ENCODE data around the gene IRF9. TPM values are rescaled to one million over a fixed set of nuclear protein-coding genes. Genes with fewer than 3 reads are reported as not detected.

Gene IRF9
- total and polyA plus RNA-seq, 2 of the 13 experiments (the other 11 are each of a cell fraction or from before 2014, with no cell fraction given), result 14.9 to 49.7 TPM

- TF ChIP-seq EEA1 (CRISPR knock-in tag; IDR thresholded peaks at IDR 0.05; ENCODE audit: borderline replicate concordance) (0 out of 2 replicates have a peak, but pooled peaks have one; percentile 65), ZNF775 (CRISPR knock-in tag; IDR thresholded peaks at IDR 0.05; ENCODE audit: borderline replicate concordance) (no peak), ZNF33A (CRISPR knock-in tag; IDR thresholded peaks at IDR 0.05; ENCODE audit: borderline replicate concordance) (no peak), ZC3H13 (CRISPR knock-in tag; IDR thresholded peaks at IDR 0.05) (no peak), ZNF687 (CRISPR knock-in tag; IDR thresholded peaks at IDR 0.05) (no peak), ZNF281 (CRISPR knock-in tag; IDR thresholded peaks at IDR 0.05; ENCODE audit: borderline replicate concordance) (no peak), ZNF407 (CRISPR knock-in tag; IDR thresholded peaks at IDR 0.05; ENCODE audit: not compliant biosample characterization) (no peak), DR1 (CRISPR knock-in tag; IDR thresholded peaks at IDR 0.05) (no peak), MED8 (CRISPR knock-in tag; IDR thresholded peaks at IDR 0.05; ENCODE audit: insufficient replicate concordance) (peak; percentile 21), AGO2 (optimal IDR thresholded peaks at IDR 0.05; ENCODE audit: low read depth, low read length) (no peak), NCOA1 (CRISPR knock-in tag; IDR thresholded peaks at IDR 0.05) (no peak), ZNF776 (CRISPR knock-in tag; IDR thresholded peaks at IDR 0.05) (peak; percentile 51; the same call in 1 of the 2 replicates), HOXD1 (CRISPR knock-in tag; IDR thresholded peaks at IDR 0.05) (no peak)
These were observed 25.9 kb downstream of the IRF9 start (continued) for GRCh38 chr14:24186831-24187538.

Data from HepG2 (cell line).